GM21723 (cell line): ENCODE results near the gene NOTCH4.

ENCODE experiments used
- ATAC-seq: cut with Tn5 transposase; IDR thresholded peaks from one replicate; pipeline ENCODE4 v1.9.1; 2021; ENCODE audit warnings: mild to moderate bottlenecking, moderate library complexity; ENCODE audit not compliant: unreplicated experiment

The NOTCH4 gene

DNA sequence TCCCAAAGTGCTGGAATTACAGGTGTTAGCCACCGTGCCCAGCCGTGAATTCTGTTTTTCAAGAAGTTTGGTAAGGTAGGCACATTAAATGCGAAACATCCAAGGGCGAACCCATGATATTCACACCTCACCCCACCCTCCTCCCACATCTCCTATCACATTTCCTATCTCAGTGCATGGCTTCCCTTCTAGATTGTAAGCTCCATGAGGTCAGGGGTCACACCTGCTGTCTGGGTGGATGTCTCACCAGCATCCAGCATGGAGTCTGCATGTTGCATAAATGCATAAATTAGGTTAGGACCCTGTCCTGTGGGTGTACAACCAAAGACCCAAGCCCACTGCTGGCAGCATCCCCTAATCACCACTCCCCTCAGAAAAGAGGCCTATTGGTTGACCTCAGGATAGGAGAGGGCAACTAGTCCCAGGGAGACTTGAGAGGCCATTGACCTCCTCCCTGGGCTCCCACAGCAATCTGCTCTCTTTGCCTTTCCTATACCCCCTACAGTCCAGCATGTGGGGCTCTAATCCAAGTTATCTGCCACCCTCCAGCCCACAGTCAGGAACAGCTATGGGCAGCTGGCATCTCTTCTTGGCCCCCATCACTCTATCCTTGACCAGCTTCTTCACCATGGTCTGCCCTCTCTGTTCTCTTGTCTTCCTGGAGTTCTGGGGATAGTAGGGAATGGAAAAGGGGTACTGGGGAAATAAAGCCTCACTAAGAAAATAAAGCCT, 76.3 kb downstream of the NOTCH4 start:
- no peak for ATAC-seq

DNA sequence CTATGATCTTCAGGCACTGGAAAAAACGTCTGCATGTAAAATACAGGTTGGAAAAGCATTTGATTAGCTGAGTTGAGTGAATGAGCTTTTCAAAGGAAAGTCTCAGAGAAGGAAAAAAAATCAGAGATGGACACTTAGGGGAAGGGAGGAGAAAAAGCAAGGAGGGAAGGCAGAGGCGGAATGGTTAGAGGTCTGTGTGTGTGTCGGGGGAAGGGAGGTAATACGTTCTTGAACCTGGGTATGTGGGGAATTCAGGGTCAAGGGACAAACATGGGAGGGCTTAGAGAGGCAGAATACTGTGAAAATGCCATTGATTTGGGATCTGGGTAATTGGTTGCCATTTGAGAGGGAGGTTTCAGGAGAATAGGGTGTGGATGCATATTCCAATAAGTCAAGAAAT, 77.2 kb downstream of the NOTCH4 start:
- ATAC-seq = no peak

DNA sequence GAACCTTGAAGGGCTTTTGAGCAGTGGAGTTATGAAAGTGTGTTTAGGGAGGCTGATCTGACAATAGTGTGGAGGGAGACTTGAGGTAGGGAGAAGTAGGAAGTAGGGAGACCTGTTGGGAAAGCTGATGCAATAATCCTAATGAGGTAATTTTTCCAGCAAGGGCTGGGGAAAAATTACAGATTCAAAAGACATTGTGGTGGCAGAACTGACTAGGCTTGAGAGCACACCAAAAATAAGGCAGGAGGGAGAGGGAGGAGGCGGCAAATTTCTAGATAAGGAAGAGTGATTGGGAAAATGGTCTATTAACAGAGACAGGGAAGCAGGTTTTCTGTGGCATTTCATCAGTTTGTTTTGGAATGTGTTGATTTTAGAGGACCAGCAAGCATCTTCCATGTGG, 77.6 kb downstream of the NOTCH4 start:
- ATAC-seq = no peak
